Stromal cell of bone marrow (primary cell): ENCODE results near the gene FBP1.
"Not testable (repeated sequence)": the region's sequence is repeated elsewhere in the genome, so short reads cannot be mapped to it uniquely, and the experiment has no call there.

Source experiments
- DNase-seq: peaks from one replicate; pipeline ENCODE4 v3.0.0-alpha.2; 2012; ENCODE audit warnings: low read depth

The FBP1 gene

DNA sequence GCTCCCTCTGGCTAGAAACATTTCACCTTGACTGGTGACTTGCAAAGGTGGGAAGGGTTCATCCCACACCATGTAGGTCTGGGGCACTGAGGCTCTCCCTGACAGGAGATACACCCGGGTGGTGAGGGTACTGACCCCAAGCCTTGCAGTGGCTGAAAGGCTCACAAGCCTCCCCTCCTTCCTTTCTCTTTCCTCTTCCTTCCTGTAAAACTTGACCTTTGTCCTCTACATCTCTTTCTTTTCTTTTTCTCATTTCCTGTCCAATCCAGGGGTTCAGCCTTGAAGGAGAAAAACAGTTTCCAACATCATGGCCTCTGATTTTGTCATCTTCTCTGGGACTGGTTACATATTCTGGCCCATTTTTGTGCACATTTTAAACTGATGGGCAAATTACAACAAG lies 62.3 kb downstream of the FBP1 start:
- DNase-seq, result no peak

DNA sequence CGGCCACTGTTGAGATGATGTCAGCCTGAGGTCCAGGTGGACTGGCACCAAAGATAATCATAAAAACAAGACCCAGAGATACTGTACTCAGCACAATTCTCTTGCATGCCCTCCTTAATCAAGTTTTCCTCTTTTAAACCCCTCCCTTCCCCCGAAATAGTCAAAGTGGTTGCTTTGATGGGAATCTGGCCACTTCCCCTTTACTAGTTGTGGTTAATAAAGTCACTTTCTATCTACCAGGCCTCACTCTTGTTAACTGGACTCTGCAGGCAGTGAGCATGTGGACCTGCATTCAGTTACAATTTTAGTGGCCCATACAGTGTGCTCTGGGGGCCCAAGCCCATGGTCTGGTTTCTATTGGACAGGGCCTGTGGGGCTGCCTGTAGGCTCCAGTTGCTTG lies 63.2 kb downstream of the FBP1 start:
- no peak for DNase-seq

DNA sequence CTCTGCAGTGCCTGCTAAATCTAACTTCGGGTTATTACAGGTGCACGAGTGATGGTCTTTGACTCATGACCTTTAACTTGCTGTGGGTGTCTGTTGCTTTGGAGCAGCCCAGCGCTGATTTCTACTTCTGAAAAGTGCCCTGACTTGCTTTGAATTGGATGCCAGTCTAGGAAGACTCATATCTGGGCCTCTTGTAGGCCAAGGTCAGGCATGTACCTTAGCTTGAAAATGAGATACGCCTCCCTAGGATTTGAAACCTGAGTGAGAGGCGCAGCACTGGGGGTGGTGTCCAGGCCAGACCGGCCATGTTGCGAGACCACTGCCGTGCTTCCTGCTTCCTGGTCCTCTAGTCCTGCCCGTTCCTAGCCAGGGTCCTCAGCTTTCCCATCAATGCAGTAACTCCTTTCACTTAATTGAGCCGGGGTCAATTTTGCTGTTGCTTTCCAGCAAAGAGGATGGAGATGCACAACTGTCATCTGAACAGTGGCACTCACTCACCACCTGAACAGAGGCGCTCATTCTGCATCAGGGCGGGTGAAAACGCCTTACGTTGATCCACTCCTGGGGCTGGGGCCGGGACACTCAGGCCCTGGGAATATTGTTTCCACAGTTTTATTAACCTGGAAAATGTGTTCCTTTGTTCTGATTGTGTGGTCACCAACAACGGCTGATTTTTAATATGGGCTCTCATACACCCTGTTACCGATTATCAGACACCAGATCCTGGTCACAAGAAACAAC lies 70.2 kb downstream of the FBP1 start:
- no peak for DNase-seq

DNA sequence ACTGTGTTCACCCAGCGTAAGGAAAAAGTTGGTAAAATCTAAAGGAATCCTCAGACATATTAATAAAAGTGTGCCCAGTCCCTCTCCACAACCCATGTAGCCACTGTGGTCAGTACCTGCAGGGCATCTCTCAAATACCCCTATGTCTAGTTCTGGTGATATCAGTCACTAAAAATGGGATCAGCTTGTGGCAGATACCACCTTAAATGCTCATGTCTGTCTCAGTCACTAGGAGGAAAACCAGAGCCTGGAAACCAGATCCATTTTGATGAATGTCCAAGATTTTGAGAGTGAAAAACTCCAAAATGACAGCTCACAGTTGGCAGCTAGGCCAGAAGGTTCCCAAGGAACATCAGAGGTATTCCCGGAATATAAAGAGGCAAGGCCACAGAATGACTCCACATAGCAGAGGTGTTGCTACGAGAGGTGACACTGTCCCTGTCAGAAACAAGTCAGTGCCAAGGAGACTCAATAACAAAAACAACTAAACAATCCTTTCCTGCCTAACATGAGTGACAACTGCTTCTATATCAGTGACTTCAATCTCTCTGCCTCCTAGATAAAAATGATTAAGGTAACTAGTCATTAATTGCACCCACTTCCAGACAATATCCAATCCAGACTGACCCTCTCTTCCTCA lies 70.9 kb downstream of the FBP1 start:
- no peak for DNase-seq

DNA sequence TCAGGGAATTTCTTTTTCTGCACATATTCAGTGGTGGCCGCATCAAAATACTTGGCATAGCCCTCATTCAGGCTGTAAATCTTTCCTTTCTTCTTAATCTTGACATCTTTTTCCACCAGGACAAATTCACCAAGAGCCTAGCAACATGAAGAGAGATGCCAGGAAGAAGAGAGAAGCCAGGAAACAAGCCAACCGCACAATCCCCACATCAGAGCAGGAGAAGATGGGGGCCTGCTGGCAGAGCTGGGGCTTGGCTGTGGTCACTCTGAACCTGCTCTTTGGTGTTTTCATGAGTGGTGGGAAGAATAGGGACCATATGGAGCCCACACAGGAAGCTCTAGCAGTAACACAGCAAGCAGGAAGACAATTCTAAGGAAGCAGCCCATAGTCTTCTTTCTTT lies 72.0 kb downstream of the FBP1 start:
- no peak for DNase-seq

DNA sequence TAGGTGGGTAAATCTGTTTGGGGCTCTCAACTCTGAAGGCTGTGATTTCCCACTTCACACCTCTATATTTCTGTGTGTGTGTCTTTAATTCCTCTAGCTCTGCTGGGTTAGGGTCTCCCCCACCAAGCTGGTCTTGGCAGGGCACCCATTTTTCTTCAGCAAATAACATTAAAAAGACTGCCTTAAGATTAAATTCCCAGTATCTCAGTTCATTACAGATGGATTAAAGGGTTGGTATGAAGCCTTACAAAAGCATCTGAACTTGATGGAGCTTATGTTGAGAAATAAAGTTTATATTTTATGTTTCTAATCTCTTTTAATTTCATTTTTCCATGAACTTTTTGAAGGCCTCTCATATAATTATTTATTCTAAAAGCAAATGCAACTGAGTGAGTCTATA lies 72.8 kb downstream of the FBP1 start:
- DNase-seq, result no peak

DNA sequence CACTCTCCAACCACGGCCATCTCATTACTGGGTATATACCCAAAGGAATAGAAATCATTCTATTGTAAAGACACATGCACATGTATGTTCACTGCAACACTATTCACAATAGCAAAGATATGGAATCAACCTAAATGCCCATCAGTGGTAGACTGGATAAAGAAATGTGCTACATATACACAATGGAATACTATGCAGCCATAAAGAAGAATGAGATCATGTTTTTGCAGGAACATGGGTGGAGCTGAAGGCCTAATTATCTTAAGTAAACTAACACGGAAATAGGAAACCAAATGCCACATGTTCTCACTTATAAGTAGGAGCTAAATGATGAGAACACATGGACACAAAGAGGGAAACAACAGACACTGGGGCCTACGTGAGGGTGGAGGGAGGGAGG lies 75.0 kb downstream of the FBP1 start:
- not testable (repeated sequence) for DNase-seq

DNA sequence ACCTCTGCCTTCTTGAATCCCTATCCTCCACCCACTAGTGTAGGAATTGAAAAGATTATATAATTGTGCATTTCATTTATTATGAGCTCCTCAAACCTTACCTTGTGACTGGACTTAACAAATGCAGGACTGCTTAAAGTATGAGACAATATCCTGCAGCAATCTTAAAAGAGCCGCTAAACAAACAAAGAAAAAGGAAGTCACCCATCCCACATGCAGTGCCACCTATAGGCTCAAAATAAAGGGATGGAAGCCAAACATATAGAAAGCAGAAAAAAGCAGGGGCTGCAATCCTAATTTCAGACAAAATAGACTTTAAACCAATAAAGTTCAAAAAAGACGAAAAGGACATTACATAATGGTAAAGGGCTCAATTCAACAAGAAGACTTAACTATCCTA lies 75.8 kb downstream of the FBP1 start:
- DNase-seq, result no peak

DNA sequence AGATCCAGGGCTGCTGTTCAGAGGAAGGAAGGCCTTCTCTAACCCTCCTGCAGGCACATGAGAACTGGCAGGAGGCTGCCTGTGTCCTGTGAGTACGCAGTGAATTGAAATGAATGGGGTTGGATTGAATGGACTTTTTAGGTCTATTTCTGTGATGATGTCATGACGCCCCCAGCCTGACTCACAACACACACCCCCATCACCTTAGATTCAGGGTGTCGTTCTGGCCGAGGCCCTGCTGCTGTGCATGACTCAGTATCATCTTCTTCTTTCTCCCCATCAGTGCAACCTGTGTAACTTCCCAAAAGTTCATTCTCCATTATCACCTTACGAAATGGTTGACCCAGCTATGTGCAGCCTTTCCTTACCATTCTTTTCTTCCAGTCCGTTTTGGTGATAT lies 79.1 kb downstream of the FBP1 start:
- DNase-seq, result no peak

DNA sequence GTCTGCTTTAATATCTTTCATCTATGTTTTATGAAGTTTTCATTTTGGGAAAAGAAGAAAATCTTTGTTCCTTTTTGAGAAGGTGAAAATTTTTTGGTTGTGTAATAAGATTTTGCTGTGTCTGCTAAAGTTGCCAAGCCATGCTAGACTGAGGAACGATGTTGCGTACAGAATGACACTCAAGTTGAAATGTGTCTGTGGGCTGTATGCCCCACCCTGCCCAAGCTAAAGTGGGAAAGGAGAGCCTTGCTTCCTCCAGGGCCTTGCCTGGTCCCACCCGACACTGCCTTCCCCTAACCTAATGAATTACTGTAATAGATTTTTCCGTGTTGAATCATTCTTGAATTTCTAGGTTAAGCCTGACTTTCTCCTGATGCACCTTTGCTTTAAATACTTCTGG lies 81.9 kb downstream of the FBP1 start:
- DNase-seq, result no peak

DNA sequence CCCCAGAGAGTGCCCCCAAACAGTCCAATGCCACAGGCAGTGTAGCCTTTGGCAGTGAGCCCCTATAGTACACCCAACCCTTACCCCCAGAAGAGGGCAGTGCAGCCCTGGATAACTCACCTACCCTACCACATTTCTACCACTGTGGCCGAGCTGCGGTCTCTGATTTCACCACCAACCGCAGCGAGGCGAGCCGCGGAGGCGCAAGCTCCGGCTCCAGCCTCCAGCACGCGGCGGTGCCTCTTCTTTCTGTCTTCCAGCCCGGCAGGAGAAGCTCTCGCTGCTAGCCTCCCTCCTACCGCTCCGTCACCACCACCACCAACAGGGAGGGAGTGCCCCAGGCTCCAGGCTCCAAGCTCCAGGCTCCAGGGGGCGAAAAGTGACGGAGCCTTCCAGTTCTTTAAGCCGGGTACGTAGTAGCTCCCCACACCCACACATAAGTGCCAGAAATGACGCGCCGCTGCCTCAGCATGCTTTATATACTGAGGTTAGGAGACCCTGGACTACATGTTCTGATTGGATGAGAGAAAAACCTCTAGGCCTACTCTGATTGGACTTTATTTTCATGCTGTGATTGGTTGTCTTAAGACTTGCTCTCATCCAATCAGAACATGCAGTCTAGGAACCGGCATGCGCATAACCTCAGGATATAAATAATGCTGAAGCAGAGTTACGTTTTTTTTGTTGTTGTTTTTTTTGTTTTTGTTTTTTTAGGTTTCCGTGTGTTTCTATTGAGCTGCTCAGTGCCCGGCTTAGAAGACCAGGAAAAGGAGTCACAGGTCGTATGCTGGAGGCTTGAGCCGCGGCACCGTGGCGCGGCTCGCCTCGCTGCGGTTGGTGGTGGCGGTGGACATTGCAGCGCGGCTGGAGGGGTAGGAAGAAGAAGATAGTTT lies 84.6 kb downstream of the FBP1 start, which contains the start of gene PCAT7:
TSS of gene PCAT7 (plus strand) at position 645 of the 893 bp plus-strand sequence.
- no peak for DNase-seq

DNA sequence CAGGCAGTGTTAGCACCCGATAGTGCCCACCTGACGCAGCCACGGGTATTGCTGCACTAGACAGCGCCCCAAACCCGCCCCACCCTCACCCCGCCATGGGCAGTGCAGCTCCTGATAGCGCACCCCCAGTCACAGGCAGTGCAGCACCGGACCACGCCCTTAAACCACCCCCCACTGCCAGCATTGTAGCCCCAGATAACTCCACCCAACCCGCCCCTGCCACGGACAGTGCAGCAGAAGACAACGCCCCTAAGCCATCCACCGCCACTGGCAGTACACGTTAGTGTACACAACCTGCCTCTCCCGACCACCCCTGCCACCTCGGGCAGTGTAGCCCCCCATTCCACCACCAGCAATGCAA lies 85.3 kb downstream of the FBP1 start:
- DNase-seq, result no peak
